Neuron (in vitro differentiated cells): ENCODE results near the gene PSORS1C2.
"Not testable (repeated sequence)": the region's sequence is repeated elsewhere in the genome, so short reads cannot be mapped to it uniquely, and the experiment has no call there.

ENCODE experiments used
- H2AFZ ChIP-seq: one replicate; pipeline ENCODE4 v1.6.1; 2013; ENCODE audit warnings: low read depth, mild to moderate bottlenecking, inconsistent platforms, low read length, moderate library complexity
- H3K27me3 ChIP-seq: one replicate; pipeline ENCODE4 v1.6.1; 2013; ENCODE audit warnings: low read length; ENCODE audit not compliant: insufficient read depth
- H3K36me3 ChIP-seq: one replicate; pipeline ENCODE4 v1.6.1; 2013; ENCODE audit warnings: low read length; ENCODE audit not compliant: insufficient read depth
- H3K4me1 ChIP-seq: one replicate; pipeline ENCODE4 v1.6.1; 2013; ENCODE audit warnings: low read length; ENCODE audit not compliant: insufficient read depth
- H3K4me3 ChIP-seq: 2 replicates; pipeline ENCODE4 v1.5.1; 2013; ENCODE audit warnings: mild to moderate bottlenecking, low read length, moderate library complexity
- H3K9me3 ChIP-seq: one replicate; pipeline ENCODE4 v1.6.1; 2013; ENCODE audit warnings: low read length

PSORS1C2 gene

DNA sequence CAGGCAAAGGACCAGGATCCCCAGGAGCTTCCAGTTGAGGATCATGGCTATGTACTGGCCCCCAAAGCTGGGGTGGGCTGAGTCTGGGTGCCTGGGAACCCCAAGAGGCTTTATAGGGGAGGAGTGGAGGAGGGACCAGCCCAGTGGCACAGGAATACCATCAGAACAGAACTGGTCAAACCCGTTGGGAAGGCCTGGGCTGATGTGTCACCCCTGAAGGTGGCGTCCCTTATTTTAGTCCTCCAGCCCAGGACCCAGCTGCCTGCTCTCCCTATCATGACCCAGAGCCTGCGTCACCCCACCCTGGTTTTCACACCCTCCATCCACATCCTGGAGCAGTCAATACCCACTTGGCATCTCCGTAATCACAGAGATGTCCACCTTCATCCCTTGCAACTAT is at the start of gene PSORS1C2:
Gene PSORS1C2, minus strand, starts transcription at position 85 of the 400 bp plus-strand sequence. Its CDS starts 40 bp downstream, at position 45.
- H3K4me3 ChIP-seq: no peak within 1 kb of the TSS
- no peak within 1 kb of the TSS for H2AFZ ChIP-seq
- no peaks in the 10 kb centered on the region for H3K4me1 ChIP-seq
- no peaks in the 10 kb centered on the region for H3K27me3 ChIP-seq
- H3K9me3 ChIP-seq: no peaks in the 10 kb centered on the region
- peaks cover 11% of the 10 kb centered on the region for H3K36me3 ChIP-seq

- H3K9me3 ChIP-seq: no peaks in the 10 kb centered on the region
- no peak overlapping the region for H3K4me3 ChIP-seq
- H3K27me3 ChIP-seq: no peaks in the 10 kb centered on the region
Measured at GRCh38 chr6:31187780-31188194, 48.9 kb upstream of the PSORS1C2 start.

GRCh38 chr6:31186052-31186734 is 47.3 kb upstream of the PSORS1C2 start:
- H3K9me3 ChIP-seq: no peaks in the 10 kb centered on the region
- no peaks in the 10 kb centered on the region for H3K4me1 ChIP-seq
- no peak overlapping the region for H2AFZ ChIP-seq
- no peaks in the 10 kb centered on the region for H3K36me3 ChIP-seq
- no peak overlapping the region for H3K4me3 ChIP-seq
- H3K27me3 ChIP-seq: no peaks in the 10 kb centered on the region

More at GRCh38 chr6:31187780-31188194, 48.9 kb upstream of the PSORS1C2 start:
- H3K4me1 ChIP-seq: no peaks in the 10 kb centered on the region
- no peaks in the 10 kb centered on the region for H3K36me3 ChIP-seq
- H2AFZ ChIP-seq: no peak overlapping the region

DNA sequence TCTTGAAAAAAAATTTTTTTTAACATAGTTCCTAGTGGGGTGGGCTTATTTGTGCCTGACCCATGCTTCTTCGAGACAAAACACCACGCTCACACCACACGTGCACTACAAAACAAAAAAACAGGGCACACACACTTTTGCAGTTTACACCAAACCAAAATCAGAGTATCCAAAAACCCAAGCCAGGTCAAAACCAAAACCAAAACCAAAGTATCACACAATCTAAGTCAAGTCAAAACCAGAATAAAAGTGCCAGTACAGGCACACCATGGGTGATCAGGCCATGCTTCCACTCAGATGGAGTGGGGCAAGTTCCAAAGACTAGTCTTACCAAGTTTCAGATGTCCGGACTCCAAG is 46.8 kb upstream of the PSORS1C2 start:
- H2AFZ ChIP-seq, H3K4me1 ChIP-seq, H3K27me3 ChIP-seq, H3K9me3 ChIP-seq, H3K4me3 ChIP-seq, H3K36me3 ChIP-seq: not testable (repeated sequence)

GRCh38 chr6:31183859-31184258 is 45.0 kb upstream of the PSORS1C2 start:
- not testable (repeated sequence) for H3K27me3 ChIP-seq, H3K4me3 ChIP-seq, H2AFZ ChIP-seq, H3K4me1 ChIP-seq, H3K36me3 ChIP-seq, H3K9me3 ChIP-seq

DNA sequence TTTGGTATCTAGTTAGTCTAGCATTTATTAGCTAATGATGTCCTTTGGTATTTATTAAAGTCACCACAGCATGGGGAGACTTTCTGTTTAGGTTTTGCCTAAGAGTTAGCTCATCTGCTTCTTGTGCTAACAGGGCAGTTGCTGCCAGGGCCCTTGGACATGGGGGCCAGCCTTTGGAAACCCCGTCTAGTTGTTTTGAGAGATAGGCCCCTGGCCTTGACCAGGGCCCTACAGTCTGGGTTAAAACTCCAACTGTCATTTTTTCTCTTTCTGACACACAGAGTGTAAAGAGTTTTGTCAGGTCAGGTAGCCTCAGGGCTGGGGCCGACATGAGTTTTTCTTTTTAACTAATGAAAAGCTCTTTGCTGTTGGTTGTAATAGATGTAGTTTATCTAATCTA is 44.4 kb upstream of the PSORS1C2 start:
- not testable (repeated sequence) for H3K9me3 ChIP-seq, H3K36me3 ChIP-seq, H2AFZ ChIP-seq, H3K27me3 ChIP-seq, H3K4me3 ChIP-seq, H3K4me1 ChIP-seq

DNA sequence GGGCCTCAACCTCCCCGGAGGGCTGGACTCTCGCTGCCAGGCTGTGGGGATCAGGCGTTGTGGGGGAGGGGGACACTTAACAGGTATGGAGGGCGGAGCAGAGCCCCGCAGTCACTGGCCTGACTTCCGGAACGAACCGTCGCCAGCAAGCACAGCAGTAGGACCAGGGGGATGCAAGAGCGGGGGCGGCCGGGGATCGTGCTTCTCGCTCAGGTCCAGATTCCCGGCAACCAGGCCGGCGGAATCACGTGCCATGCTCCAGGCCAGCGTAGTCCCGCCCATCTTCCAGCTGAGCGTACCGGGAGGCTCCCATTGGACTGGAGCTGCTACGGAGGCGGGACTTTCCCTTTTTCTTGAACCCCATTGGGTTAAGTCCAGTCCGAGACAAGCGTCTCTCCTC is 41.6 kb upstream of the PSORS1C2 start:
- peaks cover 4% of the 10 kb centered on the region for H3K9me3 ChIP-seq
- no peak overlapping the region for H3K4me3 ChIP-seq
- no peaks in the 10 kb centered on the region for H3K36me3 ChIP-seq
- no peaks in the 10 kb centered on the region for H3K4me1 ChIP-seq
- no peaks in the 10 kb centered on the region for H3K27me3 ChIP-seq
- H2AFZ ChIP-seq: no peak overlapping the region

DNA sequence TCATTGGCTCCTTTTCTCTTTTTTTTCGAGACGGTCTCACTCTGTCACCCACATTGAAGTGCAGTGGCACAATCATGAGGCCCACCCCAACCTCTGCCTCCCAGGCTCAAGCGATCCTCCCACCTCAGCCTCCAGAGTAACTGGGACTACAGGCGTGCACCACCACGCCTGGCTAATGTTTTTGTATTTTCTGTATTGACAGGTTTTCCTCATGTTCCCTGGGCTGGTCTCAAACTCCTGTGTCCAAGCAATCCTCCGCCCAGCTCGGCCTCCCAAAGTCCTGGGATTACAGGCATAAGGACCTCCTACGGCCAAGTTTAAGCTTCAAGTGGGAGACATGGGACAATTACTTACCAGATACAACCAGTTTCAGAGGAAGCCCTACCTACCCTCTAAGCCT is 41.0 kb upstream of the PSORS1C2 start:
- H3K4me3 ChIP-seq: no peak overlapping the region
- peaks cover 4% of the 10 kb centered on the region for H3K9me3 ChIP-seq
- H3K27me3 ChIP-seq: peaks cover 2% of the 10 kb centered on the region
- no peaks in the 10 kb centered on the region for H3K4me1 ChIP-seq
- no peaks in the 10 kb centered on the region for H3K36me3 ChIP-seq
- H2AFZ ChIP-seq: no peak overlapping the region

GRCh38 chr6:31179042-31179386 is 40.1 kb upstream of the PSORS1C2 start:
- H3K27me3 ChIP-seq: peaks cover 2% of the 10 kb centered on the region
- H2AFZ ChIP-seq: no peak overlapping the region
- H3K9me3 ChIP-seq: peaks cover 4% of the 10 kb centered on the region
- H3K4me3 ChIP-seq: no peak overlapping the region
- H3K36me3 ChIP-seq: no peaks in the 10 kb centered on the region
- no peaks in the 10 kb centered on the region for H3K4me1 ChIP-seq

DNA sequence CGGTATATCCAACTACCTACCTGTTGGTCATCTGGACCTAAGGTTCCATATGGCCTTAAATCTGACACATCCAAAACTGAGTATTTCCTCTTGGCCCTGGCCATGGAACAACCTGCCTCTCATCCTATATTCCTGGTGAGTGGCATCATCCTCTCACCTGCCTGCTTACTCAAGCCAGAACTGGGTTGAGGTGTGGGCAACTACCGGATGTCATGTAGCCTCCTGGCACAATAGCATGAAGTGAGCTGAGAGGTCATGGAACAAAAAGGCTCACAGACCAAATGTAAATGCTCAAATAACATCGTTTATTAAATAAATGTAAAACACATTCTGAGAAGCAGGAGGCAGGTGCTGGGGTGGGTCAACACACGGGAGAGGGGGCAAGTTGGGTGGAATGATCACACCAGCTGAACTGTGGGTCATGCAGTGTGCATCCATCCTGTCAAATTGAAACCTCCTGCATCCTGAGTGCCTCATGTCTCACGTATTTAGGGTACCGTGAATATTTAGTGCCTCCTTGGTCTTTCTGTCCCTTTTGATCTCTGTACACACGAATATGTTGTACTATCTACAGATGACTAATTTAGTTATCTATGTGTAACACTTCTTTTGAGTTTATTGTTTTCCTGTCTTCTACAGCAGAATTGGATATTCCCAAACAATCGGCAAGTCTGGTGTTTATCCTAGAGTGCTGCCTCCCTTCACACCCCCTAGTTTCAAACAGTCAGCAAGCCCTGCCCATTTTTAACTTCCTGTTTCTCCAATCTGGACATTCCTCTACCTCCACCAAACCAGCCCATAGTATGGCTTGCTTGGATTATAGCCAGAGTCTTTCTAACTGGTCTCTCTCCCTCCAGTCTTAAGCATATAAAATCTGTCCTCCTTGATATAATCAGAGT is 39.5 kb upstream of the PSORS1C2 start:
- no peak overlapping the region for H3K4me3 ChIP-seq
- peaks cover 2% of the 10 kb centered on the region for H3K27me3 ChIP-seq
- no peaks in the 10 kb centered on the region for H3K36me3 ChIP-seq
- H3K9me3 ChIP-seq: peaks cover 4% of the 10 kb centered on the region
- no peak overlapping the region for H2AFZ ChIP-seq
- no peaks in the 10 kb centered on the region for H3K4me1 ChIP-seq

DNA sequence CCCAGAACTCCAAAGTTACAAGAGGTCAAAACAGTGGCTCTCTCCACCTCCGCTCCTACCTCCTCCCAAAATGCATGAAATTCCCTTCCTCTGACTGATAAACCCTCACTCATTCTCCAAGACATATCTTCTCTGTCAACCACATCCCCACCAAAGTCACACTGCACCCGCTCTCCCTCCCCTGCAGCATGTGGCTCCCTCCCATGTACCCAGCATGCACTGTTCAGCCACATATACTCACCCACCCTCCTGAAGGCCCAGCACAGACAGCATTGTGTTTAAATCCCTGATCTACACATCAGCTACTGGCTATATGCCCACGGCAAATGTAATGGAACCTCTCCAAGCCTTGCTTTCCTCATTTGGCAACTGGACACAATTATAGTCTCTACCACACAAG is 37.1 kb upstream of the PSORS1C2 start:
- peaks cover 4% of the 10 kb centered on the region for H3K9me3 ChIP-seq
- peaks cover 2% of the 10 kb centered on the region for H3K27me3 ChIP-seq
- H3K36me3 ChIP-seq: no peaks in the 10 kb centered on the region
- no peak overlapping the region for H3K4me3 ChIP-seq
- H2AFZ ChIP-seq: no peak overlapping the region
- H3K4me1 ChIP-seq: peaks cover 4% of the 10 kb centered on the region

- no peaks in the 10 kb centered on the region for H3K36me3 ChIP-seq
- peaks cover 4% of the 10 kb centered on the region for H3K4me1 ChIP-seq
- peaks cover 2% of the 10 kb centered on the region for H3K27me3 ChIP-seq
- no peak overlapping the region for H2AFZ ChIP-seq
- peaks cover 4% of the 10 kb centered on the region for H3K9me3 ChIP-seq
- H3K4me3 ChIP-seq: no peak overlapping the region
Measured at GRCh38 chr6:31174378-31174777, 35.5 kb upstream of the PSORS1C2 start.

GRCh38 chr6:31173406-31173805 is 34.5 kb upstream of the PSORS1C2 start:
- Histone ChIP-seq H3K36me3 (no peaks in the 10 kb centered on the region), H3K27me3 (peaks cover 2% of the 10 kb centered on the region), H3K4me1 (peaks cover 4% of the 10 kb centered on the region), H3K4me3 (no peak overlapping the region), H3K9me3 (no peaks in the 10 kb centered on the region), H2AFZ (no peak overlapping the region)
